DMS 273 (cell line): Measurements from ENCODE around the gene MAOB.

Source experiments
- DNase-seq: peaks from one replicate; lab custom pipeline; 2025; ENCODE audit not compliant: unreplicated experiment; lab: John Stamatoyannopoulos, UW

The MAOB gene

GRCh38 chrX:43861750-43862149 is 20.5 kb downstream of the MAOB start:
- no peak for DNase-seq

GRCh38 chrX:43860646-43861370 is 21.4 kb downstream of the MAOB start:
- DNase-seq = no peak

- DNase-seq = no peak
Observed at GRCh38 chrX:43853225-43853828, 28.9 kb downstream of the MAOB start.

- no peak for DNase-seq
Observed at GRCh38 chrX:43850629-43851028, 31.6 kb downstream of the MAOB start.

GRCh38 chrX:43849173-43849572 is 33.1 kb downstream of the MAOB start:
- no peak for DNase-seq

GRCh38 chrX:43847352-43847751 is 34.9 kb downstream of the MAOB start:
- DNase-seq = no peak

- no peak for DNase-seq
Observed at GRCh38 chrX:43846558-43846957, 35.7 kb downstream of the MAOB start.

GRCh38 chrX:43845776-43846175 is 36.5 kb downstream of the MAOB start:
- DNase-seq = no peak

- no peak for DNase-seq
Observed at GRCh38 chrX:43840265-43840664, 42.0 kb downstream of the MAOB start.

GRCh38 chrX:43836435-43837184 is 45.6 kb downstream of the MAOB start:
- DNase-seq = peak; percentile 58

- DNase-seq = no peak
Observed at GRCh38 chrX:43835559-43835958, 46.7 kb downstream of the MAOB start.

- DNase-seq = no peak
Observed at GRCh38 chrX:43827791-43828190, 54.5 kb downstream of the MAOB start.

GRCh38 chrX:43822014-43822413 is 60.2 kb downstream of the MAOB start:
- DNase-seq = no peak

- no peak for DNase-seq
Observed at GRCh38 chrX:43817444-43817843, 64.8 kb downstream of the MAOB start.

GRCh38 chrX:43815209-43815608 is 67.0 kb downstream of the MAOB start:
- DNase-seq = no peak

- peak; percentile 16 for DNase-seq
Observed at GRCh38 chrX:43813898-43814297, 68.4 kb downstream of the MAOB start.

GRCh38 chrX:43813319-43813718 is 68.9 kb downstream of the MAOB start:
- no peak for DNase-seq

GRCh38 chrX:43809463-43809862 is 72.8 kb downstream of the MAOB start:
- DNase-seq = no peak

- DNase-seq = no peak
Observed at GRCh38 chrX:43808231-43808630, 74.0 kb downstream of the MAOB start.

- no peak for DNase-seq
Observed at GRCh38 chrX:43805579-43805978, 76.7 kb downstream of the MAOB start.

- no peak for DNase-seq
Observed at GRCh38 chrX:43804021-43804420, 78.2 kb downstream of the MAOB start.

GRCh38 chrX:43785930-43786591 is 96.2 kb downstream of the MAOB start:
- no peak for DNase-seq
